IMR-90 (cell line): ENCODE data around the gene ENO2. TPM values are rescaled to one million over a fixed set of nuclear protein-coding genes. Genes with fewer than 3 reads are reported as not detected.
A peak's percentile ranks its signal among the peaks of the same experiment; 100 is the strongest.

Experiments
- ATAC-seq: fragments of 200-7000 bp; cut with Tn5 transposase; 2 replicates; pipeline ENCODE4 v1.9.1; 2020; ENCODE audit warnings: low read depth, mild to moderate bottlenecking, moderate library complexity
- BruUV-seq: library from RNA; stranded (reverse); fragments of 400-500 nt; replicated peaks from 2 replicates; lab custom pipeline; 2021; lab: Mats Ljungman, UMichigan
- CTCF ChIA-PET: fragments of 300-600 bp; formaldehyde crosslinking; extraction: SDS; loops from one replicate; lab custom pipeline; 2021; ENCODE audit warnings: antibody characterized with exemption; lab: Yijun Ruan, JAX
- POLR2A ChIA-PET: fragments of 300-600 bp; sonication (Branson Sonifier 250); formaldehyde crosslinking; loops from one replicate; lab custom pipeline; 2022; ENCODE audit warnings: antibody characterized with exemption; ENCODE audit not compliant: unreplicated experiment; lab: Charles Lee
- DNase-seq: peaks from one replicate; pipeline ENCODE4 v3.0.0; 2013
- H2AFZ ChIP-seq: replicated peaks from 2 replicates; pipeline ENCODE3; 2013; ENCODE audit warnings: low read length, mild to moderate bottlenecking; ENCODE audit not compliant: poor library complexity
- H2AK5ac ChIP-seq: 2 replicates; pipeline ENCODE4 v1.6.1; 2013; ENCODE audit warnings: low read depth, low read length, inconsistent platforms
- H2AK9ac ChIP-seq: replicated peaks from 2 replicates; pipeline ENCODE3; 2013; ENCODE audit warnings: mild to moderate bottlenecking, low read depth, low read length, moderate library complexity; ENCODE audit not compliant: poor library complexity
- H2BK120ac ChIP-seq: 2 replicates; pipeline ENCODE4 v1.6.1; 2013; ENCODE audit warnings: low read depth, low read length, inconsistent platforms
- H2BK15ac ChIP-seq: 3 replicates; pipeline ENCODE4 v1.6.1; 2013; ENCODE audit warnings: low read depth, low read length, inconsistent platforms
- H2BK20ac ChIP-seq: 2 replicates; pipeline ENCODE4 v1.6.1; 2013; ENCODE audit warnings: low read depth, mild to moderate bottlenecking, inconsistent platforms, low read length, moderate library complexity
- H2BK5ac ChIP-seq: 2 replicates; pipeline ENCODE4 v1.6.1; 2013; ENCODE audit warnings: mild to moderate bottlenecking, low read depth, low read length, inconsistent platforms; ENCODE audit not compliant: poor library complexity, severe bottlenecking
- H3K14ac ChIP-seq: replicated peaks from 2 replicates; pipeline ENCODE4 v1.6.1; 2013; ENCODE audit warnings: low read depth, low read length, inconsistent platforms
- H3K18ac ChIP-seq: 2 replicates; pipeline ENCODE4 v1.6.1; 2013; ENCODE audit warnings: low read depth, low read length, control low read depth
- H3K23ac ChIP-seq: 2 replicates; pipeline ENCODE4 v1.6.1; 2013; ENCODE audit warnings: low read depth, low read length, inconsistent platforms
- H3K27ac ChIP-seq: 2 replicates; pipeline ENCODE4 v1.5.1; 2013; ENCODE audit warnings: mild to moderate bottlenecking, control low read depth, low read length; ENCODE audit not compliant: insufficient read depth
- H3K27me3 ChIP-seq: 2 replicates; pipeline ENCODE4 v1.6.1; 2013; ENCODE audit warnings: low read length; ENCODE audit not compliant: control insufficient read depth, insufficient read depth
- H3K36me3 ChIP-seq: 2 replicates; pipeline ENCODE4 v1.6.1; 2013; ENCODE audit warnings: low read length, mixed read lengths; ENCODE audit not compliant: control insufficient read depth, insufficient read depth
- H3K4ac ChIP-seq: 2 replicates; pipeline ENCODE4 v1.6.1; 2013; ENCODE audit warnings: low read depth, low read length, inconsistent platforms
- H3K4me1 ChIP-seq: 2 replicates; pipeline ENCODE4 v1.6.1; 2013; ENCODE audit warnings: low read length, mixed read lengths; ENCODE audit not compliant: control insufficient read depth, insufficient read depth
- H3K4me2 ChIP-seq: 2 replicates; pipeline ENCODE4 v1.6.1; 2013; ENCODE audit warnings: low read depth, mild to moderate bottlenecking, control low read depth, low read length, moderate library complexity
- H3K4me3 ChIP-seq: 2 replicates; pipeline ENCODE4 v1.5.1; 2013; ENCODE audit warnings: low read depth, mild to moderate bottlenecking, control low read depth, low read length, moderate library complexity; ENCODE audit not compliant: insufficient read depth
- H3K56ac ChIP-seq: 2 replicates; pipeline ENCODE4 v1.6.1; 2013; ENCODE audit warnings: low read length, inconsistent platforms; ENCODE audit not compliant: insufficient read depth; ENCODE audit errors: extremely low read depth
- H3K79me1 ChIP-seq, 2 experiments: 2 replicates each; pipeline ENCODE4 v1.6.1; 2013; ENCODE audit warnings: low read length in 2 of 2, inconsistent platforms in 1 of 2, low read depth in 1 of 2
- H3K9ac ChIP-seq: 2 replicates; pipeline ENCODE4 v1.6.1; 2013; ENCODE audit warnings: low read depth, low read length, control low read depth
- H3K9me1 ChIP-seq: 2 replicates; pipeline ENCODE4 v1.6.1; 2013; ENCODE audit warnings: low read length, inconsistent platforms; ENCODE audit not compliant: insufficient read depth
- H3K9me3 ChIP-seq: 2 replicates; pipeline ENCODE4 v1.6.1; 2013; ENCODE audit warnings: low read length; ENCODE audit not compliant: control insufficient read depth, insufficient read depth
- H4K20me1 ChIP-seq: 2 replicates; pipeline ENCODE4 v1.6.1; 2013; ENCODE audit warnings: low read length, inconsistent platforms; ENCODE audit not compliant: insufficient read depth
- H4K5ac ChIP-seq: 2 replicates; pipeline ENCODE4 v1.6.1; 2013; ENCODE audit warnings: mild to moderate bottlenecking, low read depth, low read length, control low read depth
- H4K8ac ChIP-seq, 2 experiments: 2 replicates each; pipeline ENCODE4 v1.6.1; 2013; ENCODE audit warnings: low read depth in 2 of 2, low read length in 2 of 2, control low read depth in 1 of 2, inconsistent platforms in 1 of 2
- H4K91ac ChIP-seq: 2 replicates; pipeline ENCODE4 v1.6.1; 2013; ENCODE audit warnings: low read depth, low read length, inconsistent platforms; ENCODE audit not compliant: insufficient read depth
- BHLHE40 ChIP-seq: fragments of 150-350 bp; IDR thresholded peaks from 2 replicates; pipeline ENCODE4 v1.6.1; 2016; ENCODE audit warnings: mild to moderate bottlenecking, low read depth, low read length
- CEBPB ChIP-seq: IDR thresholded peaks from 2 replicates; pipeline ENCODE4 v1.6.1; 2012; ENCODE audit warnings: low read depth, low read length, improper control_type of control experiment
- NFE2L2 ChIP-seq: fragments of 150-350 bp; IDR thresholded peaks from 2 replicates; pipeline ENCODE4 v1.6.1; 2016; ENCODE audit warnings: low read depth, mild to moderate bottlenecking, low read length
- RAD21 ChIP-seq: IDR thresholded peaks from 2 replicates; pipeline ENCODE4 v1.6.1; 2012; ENCODE audit warnings: low read length, improper control_type of control experiment
- WGBS, 2 experiments: methylation state at CpG; one replicate each; pipeline versions ENCODE4 v1.1.5 to v1.1.7; 2013; ENCODE audit warnings: missing lambda C conversion rate in 2 of 2; ENCODE audit not compliant: insufficient read length in 1 of 2; ENCODE audit errors: extremely low coverage in 2 of 2; 5-methylcytosine and 5-hydroxymethylcytosine counted together
- dilution Hi-C: fragments of 300-500 bp; cut with HindIII; formaldehyde crosslinking; loops from one replicate; pipeline ENCODE4 v1.14.3; 2018; ENCODE audit warnings: low sequenced_read_pairs; ENCODE audit not compliant: unreplicated experiment
- in situ Hi-C: fragments of 300-500 bp; cut with MboI; formaldehyde crosslinking; loops from 3 replicates; pipeline ENCODE4 v1.14.3; 2019; ENCODE audit warnings: low sequenced_read_pairs, inconsistent platforms, mixed read lengths
- intact Hi-C: fragments of 100-400 bp; cut with micrococcal nuclease; formaldehyde crosslinking; loops from 2 replicates; pipeline ENCODE4 v1.10.0; 2022
- polyA plus RNA-seq, 3 experiments: library from polyadenylated mRNA; depleted of rRNA; stranded (reverse); fragments of >200 nt; gene quantifications; 2 replicates each; pipeline ENCODE4 v1.2.3, GENCODE V29; 2012; ENCODE audit warnings: low replicate concordance in 1 of 3
- total RNA-seq: library from RNA; depleted of rRNA; stranded (reverse); fragments of >200 nt; gene quantifications from 2 replicates; pipeline ENCODE4 v1.2.3, GENCODE V29; 2012
- TF ChIP-seq, protein P1 (sequence below): conservative IDR thresholded peaks from 2 replicates; pipeline ENCODE4 v1.5.1; 2012; ENCODE audit warnings: mild to moderate bottlenecking, low read depth, low read length, improper control_type of control experiment

Gene ENO2
- total and polyA plus RNA-seq, 2 of the 4 experiments (the other 2 are of a cell fraction): 28.3 to 92.8 TPM

GRCh38 chr12:6899427-6899826 lies 15.0 kb upstream of the ENO2 start (continued):
- TF ChIP-seq RAD21 (no peak), BHLHE40 (no peak)

DNA sequence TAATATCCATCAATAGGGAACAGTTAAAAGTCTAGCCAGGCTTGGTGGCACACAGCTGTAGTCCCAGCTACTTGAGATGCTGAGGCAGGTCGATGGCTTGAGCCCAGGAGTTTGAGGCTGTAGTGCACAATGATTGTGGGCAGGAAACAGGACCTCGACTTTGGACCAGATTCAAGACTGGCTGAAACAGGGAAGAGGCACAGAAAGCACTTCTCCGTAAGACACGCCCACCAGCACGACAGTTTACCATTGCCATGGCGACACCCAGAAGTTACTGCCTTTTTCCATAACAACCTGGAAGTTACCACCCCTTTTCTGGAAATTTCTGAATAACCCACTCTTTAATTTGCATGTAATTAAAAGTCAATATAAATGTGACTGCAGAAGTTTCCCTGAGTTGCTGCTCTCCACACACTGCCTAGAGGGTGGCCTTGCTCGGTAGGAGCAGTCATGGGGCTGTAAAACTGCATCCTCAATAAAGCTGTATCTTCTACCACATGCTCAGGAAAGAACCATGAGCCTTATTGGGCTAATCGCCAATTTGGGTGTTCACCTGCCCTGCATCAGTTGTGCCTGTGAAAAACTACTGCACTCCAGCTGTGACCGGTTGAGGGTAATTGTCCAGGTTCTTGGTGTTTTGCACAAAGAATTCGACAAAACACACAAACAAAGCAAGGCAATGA lies 14.4 kb upstream of the ENO2 start:
- no TSS peak for BruUV-seq
- CTCF ChIA-PET: interaction anchor here (0.7 kb wide), 1 partner anchor 27 kb away, joined by 3 read pairs; the partner anchor contains the start of gene SPSB2
- Histone ChIP-seq H3K27me3 (no peaks in the 10 kb centered on the region), H4K8ac (no peak overlapping the region), H3K9me1 (no peaks in the 10 kb centered on the region; the same call in 1 of the 2 replicates), H2AK5ac (no peak overlapping the region), H3K79me1 (no peaks in the 10 kb centered on the region; a peak in 1 of 4 replicates), H2AFZ (no peak overlapping the region), H3K23ac (no peak overlapping the region), H3K27ac (no peak overlapping the region), H4K5ac (no peak overlapping the region), H4K20me1 (no peaks in the 10 kb centered on the region), H4K91ac (no peak overlapping the region), H3K18ac (no peak overlapping the region), H3K56ac (no peak overlapping the region), H3K4me3 (no peak overlapping the region), H2AK9ac (no peak overlapping the region), H2BK120ac (no peak overlapping the region), H2BK15ac (no peak overlapping the region), H2BK20ac (no peak overlapping the region), H3K36me3 (no peaks in the 10 kb centered on the region), H3K9me3 (no peaks in the 10 kb centered on the region), H2BK5ac (no peak overlapping the region), H3K14ac (no peak overlapping the region), H3K4ac (no peak overlapping the region), H3K4me2 (no peak overlapping the region), H3K9ac (no peak overlapping the region), H3K4me1 (peaks cover 3% of the 10 kb centered on the region)
- in situ Hi-C loops (no loop called here), intact Hi-C loops (no loop called here), dilution Hi-C loops (no loop called here)
- DNase-seq (peak; percentile 38), ATAC-seq (no peak)
- WGBS, 2 experiments: 60% methylated on average over 1 of the region's 10 CpGs; no CpG with 5 or more reads in 1 of the 2 experiments
- TF ChIP-seq NFE2L2: no peak
- TF ChIP-seq CEBPB: no peak
- TF ChIP-seq, protein P1, sequence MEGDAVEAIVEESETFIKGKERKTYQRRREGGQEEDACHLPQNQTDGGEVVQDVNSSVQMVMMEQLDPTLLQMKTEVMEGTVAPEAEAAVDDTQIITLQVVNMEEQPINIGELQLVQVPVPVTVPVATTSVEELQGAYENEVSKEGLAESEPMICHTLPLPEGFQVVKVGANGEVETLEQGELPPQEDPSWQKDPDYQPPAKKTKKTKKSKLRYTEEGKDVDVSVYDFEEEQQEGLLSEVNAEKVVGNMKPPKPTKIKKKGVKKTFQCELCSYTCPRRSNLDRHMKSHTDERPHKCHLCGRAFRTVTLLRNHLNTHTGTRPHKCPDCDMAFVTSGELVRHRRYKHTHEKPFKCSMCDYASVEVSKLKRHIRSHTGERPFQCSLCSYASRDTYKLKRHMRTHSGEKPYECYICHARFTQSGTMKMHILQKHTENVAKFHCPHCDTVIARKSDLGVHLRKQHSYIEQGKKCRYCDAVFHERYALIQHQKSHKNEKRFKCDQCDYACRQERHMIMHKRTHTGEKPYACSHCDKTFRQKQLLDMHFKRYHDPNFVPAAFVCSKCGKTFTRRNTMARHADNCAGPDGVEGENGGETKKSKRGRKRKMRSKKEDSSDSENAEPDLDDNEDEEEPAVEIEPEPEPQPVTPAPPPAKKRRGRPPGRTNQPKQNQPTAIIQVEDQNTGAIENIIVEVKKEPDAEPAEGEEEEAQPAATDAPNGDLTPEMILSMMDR: no peak
- POLR2A ChIA-PET: no interaction called here
